Stimulated activated CD4-positive, alpha-beta T cell treated with anti-CD3 and anti-CD28 coated beads, Interleukin-1b, Interleukin-23, amount 100 ng/mL, for 24 hours (primary cell): ENCODE results near the gene SURF4.

Experiments
- DNase-seq, 4 experiments: peaks; one replicate each; pipeline ENCODE4 v3.0.0-alpha.2; 2020; ENCODE audit warnings: low read depth in 4 of 4, low spot score in 1 of 4

Gene SURF4

DNA sequence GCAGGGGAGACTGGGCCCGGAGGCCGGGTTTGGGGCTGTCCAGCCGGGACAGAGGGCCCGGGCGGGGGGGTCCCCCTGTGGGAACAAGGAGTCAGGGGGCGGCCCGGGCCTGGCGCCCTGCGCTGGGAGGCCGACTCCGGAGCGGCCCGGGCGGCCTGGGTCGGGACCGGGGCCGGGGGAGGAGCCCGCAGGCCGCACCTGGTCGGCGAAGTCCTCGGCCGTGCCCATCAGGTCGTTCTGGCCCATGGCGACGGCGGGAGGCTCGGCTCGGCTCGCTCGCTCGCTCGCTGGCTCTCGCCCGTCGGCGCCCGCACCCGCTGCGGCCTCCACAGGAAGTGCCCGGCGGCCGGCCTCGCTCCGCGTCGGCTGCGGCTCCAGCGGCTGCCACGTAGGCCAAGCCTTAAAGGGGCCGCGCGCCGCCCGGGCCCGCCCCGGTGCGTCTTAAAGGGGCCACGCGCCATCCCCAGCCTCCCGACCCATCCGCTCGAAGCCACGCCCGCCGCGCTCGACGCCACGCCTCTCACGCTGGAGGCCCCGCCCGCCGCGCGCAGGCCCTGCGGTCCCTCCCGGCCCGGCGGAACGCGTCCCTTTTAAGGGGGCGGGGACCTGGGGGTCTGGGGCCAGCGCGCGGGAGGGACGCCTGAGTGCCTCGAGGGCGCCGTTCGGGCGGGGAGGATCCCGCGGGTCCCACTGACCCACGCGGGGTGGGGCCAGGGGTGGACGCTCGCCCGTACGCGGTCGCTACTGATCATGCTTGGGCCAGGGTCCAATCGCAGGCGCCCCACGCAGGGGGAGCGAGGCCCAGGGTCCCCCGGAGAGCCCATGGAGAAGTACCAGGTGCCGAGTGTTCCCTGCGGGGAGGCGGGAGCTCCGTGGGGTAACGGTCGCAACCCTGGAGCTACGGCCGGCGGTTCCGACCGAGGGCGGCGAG, at the start of gene SURF4, which contains the start of gene STKLD1:
Gene SURF4 (minus strand): TSS at position 337 of the 931 bp plus-strand sequence. CDS start 91 bp downstream, at position 246.
Gene STKLD1 (plus strand): TSS at position 643 of the 931 bp plus-strand sequence. CDS start 108 bp downstream, at position 751.
- DNase-seq = peak; percentile 82 to 92 (median 90)

- no peak for DNase-seq
Observed at GRCh38 chr9:133425049-133425632, 49.3 kb upstream of the SURF4 start.

- DNase-seq = no peak
Observed at GRCh38 chr9:133424187-133424586, 48.3 kb upstream of the SURF4 start.

GRCh38 chr9:133423216-133423615, 47.4 kb upstream of the SURF4 start:
- no peak for DNase-seq

DNA sequence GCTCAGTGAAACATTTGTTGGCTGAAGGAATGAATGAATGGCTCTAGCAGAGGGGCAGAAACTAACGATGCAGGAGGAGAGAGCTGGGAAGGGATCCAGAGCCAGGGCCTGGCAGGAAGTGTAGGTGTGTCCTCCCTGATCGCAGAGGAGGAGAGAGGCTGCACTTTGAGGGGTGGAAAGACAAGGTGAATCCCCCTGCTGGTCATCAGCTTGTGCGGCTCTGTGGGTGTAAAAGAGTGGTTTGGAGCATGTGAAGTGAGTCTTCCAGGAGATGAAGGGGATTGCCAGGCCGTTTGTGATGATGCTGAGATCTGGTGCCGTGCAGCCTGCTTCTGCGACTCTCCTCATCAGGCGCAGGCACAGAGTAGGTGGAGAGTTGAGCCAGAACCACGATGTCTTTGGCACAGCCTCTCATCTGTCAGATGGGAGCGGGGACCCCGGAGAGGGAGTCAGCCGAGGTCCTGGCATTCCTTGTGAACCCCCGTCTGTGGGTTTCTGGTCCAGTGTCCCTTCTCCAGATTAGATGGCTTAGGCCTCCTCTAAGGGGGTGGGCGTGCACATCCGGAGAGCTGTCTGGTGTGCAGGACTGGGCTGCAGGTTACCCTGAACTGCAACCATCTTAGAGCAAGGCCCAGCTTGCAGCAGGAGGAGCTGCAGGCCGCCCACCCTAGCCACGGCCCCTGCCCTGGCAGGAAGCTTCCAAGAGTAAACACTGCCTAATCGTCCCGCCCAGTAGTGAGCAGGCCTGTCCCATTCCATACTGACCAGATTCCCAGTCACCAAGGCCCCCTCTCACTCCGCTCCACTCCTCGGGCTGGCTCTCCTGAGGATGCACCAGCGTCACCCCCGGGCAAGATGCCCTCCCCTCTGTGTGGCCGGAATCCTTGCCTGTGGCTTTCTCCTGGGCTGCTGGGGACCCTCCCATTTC, 46.0 kb upstream of the SURF4 start, which contains the start of gene ADAMTS13:
Gene ADAMTS13 (plus strand): TSS at position 753 of the 928 bp plus-strand sequence. CDS start 77 bp downstream, at position 830.
- peak in 1 of 4 experiments; percentile 32 for DNase-seq

- DNase-seq = no peak
Observed at GRCh38 chr9:133420392-133420827, 44.5 kb upstream of the SURF4 start.

- no peak for DNase-seq
Observed at GRCh38 chr9:133419005-133419404, 43.1 kb upstream of the SURF4 start.

DNA sequence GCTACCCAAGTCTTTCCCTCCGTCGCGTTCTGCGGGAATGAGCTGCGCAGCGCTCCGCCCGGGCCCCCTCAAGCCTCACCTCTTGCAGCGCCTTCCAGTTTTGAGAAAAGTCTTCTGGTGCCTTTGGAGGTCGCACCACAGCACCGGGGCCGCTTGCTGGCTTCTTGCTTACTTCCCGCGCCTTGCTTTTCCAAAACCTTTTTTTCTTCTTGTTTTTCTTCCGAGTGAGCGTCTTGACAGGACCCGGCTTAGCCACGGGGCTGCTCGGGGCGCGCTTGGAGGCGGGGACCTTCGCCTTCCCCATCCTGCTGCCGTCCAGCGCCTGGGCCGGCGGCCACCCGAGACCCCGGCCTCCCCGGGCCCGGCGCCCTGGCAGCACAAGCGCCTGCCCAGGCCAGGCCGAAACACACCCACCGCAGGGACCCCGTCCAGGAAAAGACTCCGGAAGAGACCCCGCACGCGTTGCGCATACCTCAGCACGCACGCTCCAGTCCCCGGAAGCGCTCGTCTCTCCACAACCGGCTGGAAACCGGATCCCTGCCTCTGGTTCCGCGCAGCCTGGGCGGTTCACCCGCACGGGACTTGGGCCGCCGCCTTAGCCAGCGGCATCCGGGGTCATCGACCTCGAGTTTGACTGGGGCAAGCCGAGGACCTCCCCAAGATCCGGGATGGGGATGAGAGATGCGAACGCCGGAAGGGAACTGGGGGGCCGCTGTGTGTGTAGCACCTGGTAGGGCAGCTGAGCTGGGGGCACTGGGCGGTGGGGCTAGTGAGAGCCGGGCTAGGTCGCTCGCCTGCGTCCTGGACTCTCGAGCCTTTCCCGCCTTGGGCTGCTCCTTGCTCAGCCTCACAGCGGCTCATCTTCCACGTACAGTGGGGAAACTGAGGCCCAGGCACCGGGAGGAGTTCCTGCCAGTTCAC, 41.9 kb upstream of the SURF4 start, which contains the start of gene REXO4:
Gene REXO4 (minus strand): TSS at position 470 of the 921 bp plus-strand sequence. CDS start 166 bp downstream, at position 304.
- peak; percentile 56 to 84 (median 74) for DNase-seq

- DNase-seq = no peak
Observed at GRCh38 chr9:133415170-133415569, 39.3 kb upstream of the SURF4 start.

DNA sequence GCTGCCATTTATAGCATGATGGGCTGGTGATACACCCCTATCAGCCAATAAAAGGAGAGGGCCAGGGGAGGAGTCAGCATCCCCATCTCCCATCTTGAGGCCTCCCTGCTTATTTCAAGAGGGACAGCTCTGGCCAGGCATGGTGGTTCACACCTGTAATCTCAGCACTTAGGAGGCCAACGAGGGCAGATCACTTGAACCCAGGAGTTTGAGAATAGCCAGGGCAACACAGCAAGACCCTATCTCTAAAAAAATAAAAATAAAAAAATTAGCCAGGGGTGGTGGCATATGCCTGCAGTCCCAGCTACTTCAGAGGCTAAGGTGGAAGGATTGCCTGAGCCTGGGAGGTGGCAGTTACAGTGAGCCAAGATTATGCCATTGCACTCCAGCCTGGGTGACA, 32.2 kb upstream of the SURF4 start:
- DNase-seq = no peak

DNA sequence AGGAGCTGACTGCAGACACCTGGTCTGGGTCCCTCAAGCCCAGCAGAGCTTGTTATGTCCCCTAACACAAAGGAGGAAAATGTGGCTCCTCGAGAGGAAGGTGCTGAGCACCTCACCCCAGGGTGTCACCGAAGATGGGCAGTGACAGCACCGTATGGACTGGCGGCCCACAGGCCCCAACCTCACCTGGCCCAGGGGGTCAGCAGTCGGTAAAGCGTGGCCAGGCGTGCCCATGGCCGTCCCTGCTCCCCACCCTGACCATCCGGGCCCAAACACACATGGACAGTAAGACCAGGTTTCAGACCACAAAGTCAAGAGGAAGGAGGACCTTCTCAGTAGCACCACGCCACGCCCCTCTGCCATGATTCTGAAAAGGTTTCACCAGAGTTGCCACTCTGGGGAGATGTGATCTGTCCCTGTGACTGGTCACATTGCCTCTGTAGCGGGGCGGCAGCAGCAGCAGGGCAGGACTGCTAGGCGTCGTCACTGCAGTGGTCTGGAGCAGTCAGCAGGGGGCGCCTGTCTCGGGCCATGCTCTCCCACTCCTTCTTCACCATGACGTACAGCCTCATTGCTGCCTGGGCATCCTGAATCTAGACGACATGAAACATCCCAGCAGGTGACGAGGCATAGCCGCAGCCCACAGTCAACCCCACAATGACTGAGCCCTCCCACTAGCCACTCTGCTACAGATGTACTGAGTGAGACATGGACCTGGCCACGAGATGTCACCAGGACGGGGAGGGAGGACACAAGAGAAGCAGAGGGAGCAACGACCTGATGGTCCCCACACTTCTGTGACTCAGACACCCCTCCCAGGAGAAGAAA, 30.8 kb upstream of the SURF4 start:
- DNase-seq = peak; percentile 67 to 78 (median 70)

- no peak for DNase-seq
Observed at GRCh38 chr9:133405508-133406438, 29.9 kb upstream of the SURF4 start.

- no peak for DNase-seq
Observed at GRCh38 chr9:133404454-133405002, 28.7 kb upstream of the SURF4 start.

DNA sequence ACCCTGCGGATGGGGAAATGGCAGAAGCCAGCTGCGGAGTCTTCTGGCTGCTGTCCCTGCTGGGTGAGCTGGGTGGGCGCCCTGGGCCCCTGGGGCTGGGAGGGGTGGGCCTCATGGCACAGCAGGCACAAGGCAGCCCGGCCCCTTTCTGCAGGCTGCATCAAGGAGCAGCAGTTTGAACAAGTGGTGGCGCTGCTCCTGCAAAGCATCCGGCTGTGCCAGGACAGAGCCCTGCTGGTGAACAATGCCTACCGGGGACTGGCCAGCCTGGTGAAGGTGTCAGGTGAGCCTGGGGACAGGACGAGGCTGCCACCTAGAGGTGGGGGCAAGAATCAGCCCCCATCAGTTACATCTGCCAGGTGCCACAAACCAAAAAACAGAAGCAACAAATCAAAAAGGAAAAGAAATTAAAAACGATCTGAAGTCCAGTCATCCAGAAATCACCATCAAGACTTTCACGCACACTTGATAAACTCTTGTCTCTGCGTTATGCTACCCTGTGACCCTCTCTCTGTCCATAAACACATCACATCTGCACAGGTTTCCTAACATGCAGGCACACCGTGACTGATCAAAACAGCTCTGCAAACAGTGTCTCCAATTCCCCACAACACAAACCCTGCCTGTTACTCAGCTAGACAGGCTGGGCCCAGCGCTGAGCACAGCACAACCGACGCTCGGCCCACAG, 28.1 kb upstream of the SURF4 start:
- peak; percentile 23 to 37 (median 32) for DNase-seq

- no peak for DNase-seq
Observed at GRCh38 chr9:133402689-133403088, 26.8 kb upstream of the SURF4 start.

DNA sequence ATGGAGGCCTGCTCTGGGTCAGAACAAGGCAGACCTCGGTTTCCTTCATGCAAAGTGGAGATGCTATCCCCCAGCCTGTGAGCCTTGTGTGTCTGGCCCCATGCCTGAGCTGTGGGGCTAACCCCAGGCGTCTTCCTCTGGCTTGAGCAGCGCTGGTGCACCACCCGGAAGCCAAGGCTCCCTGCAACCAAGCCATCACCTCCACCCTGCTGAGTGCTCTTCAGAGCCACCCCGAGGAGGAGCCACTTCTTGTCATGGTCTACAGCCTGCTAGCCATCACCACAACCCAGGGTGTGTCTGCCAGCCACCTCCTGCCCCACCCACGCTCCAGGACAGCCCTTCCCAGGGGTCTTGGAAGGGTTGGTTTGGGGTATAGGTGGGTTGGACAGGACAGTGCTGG, 25.7 kb upstream of the SURF4 start:
- no peak for DNase-seq

DNA sequence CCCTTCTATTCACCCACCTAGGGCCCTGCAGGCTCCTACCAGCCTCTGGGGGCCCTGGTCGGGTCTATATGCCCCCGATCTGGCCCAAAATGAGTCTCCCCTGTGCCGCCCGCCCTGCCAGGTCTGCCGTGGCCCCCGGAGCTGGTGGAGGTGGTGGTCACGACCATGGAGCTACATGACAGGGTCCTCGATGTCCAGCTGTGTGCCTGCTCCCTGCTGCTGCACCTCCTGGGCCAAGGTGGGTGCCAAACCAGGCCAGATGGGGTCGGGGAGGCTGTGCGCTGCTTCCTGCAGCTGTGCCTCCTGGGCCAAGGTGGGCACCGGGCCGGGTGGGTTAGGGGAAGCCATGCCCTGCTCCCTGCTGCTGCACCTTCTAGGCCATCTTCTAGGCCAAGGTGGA, 24.4 kb upstream of the SURF4 start:
- DNase-seq = no peak
